ENCODE data around the gene GRAMD4.
"Not testable (repeated sequence)": the region's sequence is repeated elsewhere in the genome, so short reads cannot be mapped to it uniquely, and the experiment has no call there.

GRAMD4 gene

GRCh38 chr22:46637711-46638600 is 17.8 kb downstream of the GRAMD4 start:
- DNase-seq (ENCODE audit: low spot score): no peak

- DNase-seq (ENCODE audit: low spot score): no peak
Observed at GRCh38 chr22:46638601-46639431, 18.6 kb downstream of the GRAMD4 start.

GRCh38 chr22:46639843-46640242 is 19.7 kb downstream of the GRAMD4 start:
- no peak for DNase-seq (ENCODE audit: low spot score)

- DNase-seq (ENCODE audit: low spot score): no peak
Observed at GRCh38 chr22:46640293-46641055, 20.3 kb downstream of the GRAMD4 start.

GRCh38 chr22:46641811-46642266 is 21.7 kb downstream of the GRAMD4 start:
- no peak for DNase-seq (ENCODE audit: low spot score)

- DNase-seq (ENCODE audit: low spot score): not testable (repeated sequence)
Observed at GRCh38 chr22:46642840-46643480, 22.8 kb downstream of the GRAMD4 start.

GRCh38 chr22:46646531-46647215 is 26.5 kb downstream of the GRAMD4 start:
- no peak for DNase-seq (ENCODE audit: low spot score)

GRCh38 chr22:46648225-46648820 is 28.1 kb downstream of the GRAMD4 start:
- DNase-seq (ENCODE audit: low spot score): not testable (repeated sequence)

- peak; percentile 61 for DNase-seq (ENCODE audit: low spot score)
Observed at GRCh38 chr22:46649141-46650077, 29.2 kb downstream of the GRAMD4 start.

GRCh38 chr22:46650078-46650810 is 30.1 kb downstream of the GRAMD4 start:
- no peak for DNase-seq (ENCODE audit: low spot score)

GRCh38 chr22:46651316-46651715 is 31.1 kb downstream of the GRAMD4 start:
- no peak for DNase-seq (ENCODE audit: low spot score)

GRCh38 chr22:46652081-46652846 is 32.1 kb downstream of the GRAMD4 start:
- no peak for DNase-seq (ENCODE audit: low spot score)

- no peak for DNase-seq (ENCODE audit: low spot score)
Observed at GRCh38 chr22:46652847-46653331, 32.7 kb downstream of the GRAMD4 start.

- no peak for DNase-seq (ENCODE audit: low spot score)
Observed at GRCh38 chr22:46653596-46653995, 33.4 kb downstream of the GRAMD4 start.

GRCh38 chr22:46654426-46654825 is 34.2 kb downstream of the GRAMD4 start:
- DNase-seq (ENCODE audit: low spot score): no peak

- no peak for DNase-seq (ENCODE audit: low spot score)
Observed at GRCh38 chr22:46654927-46655595, 34.9 kb downstream of the GRAMD4 start.
